CD4-positive, alpha-beta memory T cell (primary cell): ENCODE results near the gene MCM8. TPM values are rescaled to one million over a fixed set of nuclear protein-coding genes. Genes with fewer than 3 reads are reported as not detected.

Experiments
- CTCF ChIA-PET: fragments of 350-600 bp; sonication (Branson Sonifier 250); formaldehyde crosslinking; loops from one replicate; lab custom pipeline; 2021; ENCODE audit warnings: inconsistent platforms; ENCODE audit not compliant: partially characterized antibody; lab: Charles Lee
- POLR2A ChIA-PET: fragments of 350-600 bp; sonication (Branson Sonifier 250); formaldehyde crosslinking; loops from one replicate; lab custom pipeline; 2021; ENCODE audit not compliant: partially characterized antibody; lab: Charles Lee
- DNase-seq, 5 donors: peaks; one replicate each; pipeline versions ENCODE4 v3.0.0 to v3.0.0-alpha.2; 2020 to 2022; ENCODE audit warnings: mixed read lengths in 1 of 5
- H3K27ac ChIP-seq: one replicate; pipeline ENCODE4 v1.7.0; 2013; ENCODE audit warnings: low read depth, low read length
- H3K27me3 ChIP-seq: 2 replicates; pipeline ENCODE4 v1.7.0; 2013; ENCODE audit warnings: mild to moderate bottlenecking, low read length, moderate library complexity; ENCODE audit not compliant: insufficient read depth
- H3K36me3 ChIP-seq: 2 replicates; pipeline ENCODE4 v1.7.0; 2013; ENCODE audit warnings: mild to moderate bottlenecking, low read length, moderate library complexity; ENCODE audit not compliant: insufficient read depth
- H3K4me1 ChIP-seq: 2 replicates; pipeline ENCODE4 v1.7.0; 2013; ENCODE audit warnings: mild to moderate bottlenecking, low read length, moderate library complexity; ENCODE audit not compliant: insufficient read depth
- H3K4me3 ChIP-seq, 2 donors: one replicate each; pipeline ENCODE4 v1.7.0; 2013; ENCODE audit warnings: low read length in 2 of 2, mild to moderate bottlenecking in 1 of 2
- H3K9me3 ChIP-seq, 2 donors: one replicate each; pipeline ENCODE4 v1.7.0; 2013; ENCODE audit warnings: low read length in 2 of 2, control low read depth in 1 of 2; ENCODE audit not compliant: control insufficient read depth in 1 of 2
- H3K27ac Mint-ChIP-seq, 7 donors: one replicate each; pipeline ENCODE4 v1.8.0; 2020 to 2021; ENCODE audit warnings: mixed read lengths in 7 of 7, mild to moderate bottlenecking in 6 of 7, inconsistent platforms in 3 of 7, moderate library complexity in 3 of 7
- H3K27me3 Mint-ChIP-seq, 2 donors: one replicate each; pipeline ENCODE4 v1.8.0; 2020 to 2021; ENCODE audit warnings: mixed read lengths in 2 of 2
- H3K36me3 Mint-ChIP-seq, 2 donors: one replicate each; pipeline ENCODE4 v1.8.0; 2020 to 2021; ENCODE audit warnings: mixed read lengths in 2 of 2, inconsistent platforms in 1 of 2, mild to moderate bottlenecking in 1 of 2
- H3K4me1 Mint-ChIP-seq, 4 donors: one replicate each; pipeline ENCODE4 v1.8.0; 2020 to 2021; ENCODE audit warnings: mixed read lengths in 4 of 4, mild to moderate bottlenecking in 1 of 4
- H3K4me3 Mint-ChIP-seq, 8 donors: one replicate each; pipeline ENCODE4 v1.8.0; 2020 to 2021; ENCODE audit warnings: mixed read lengths in 8 of 8, mild to moderate bottlenecking in 7 of 8, moderate library complexity in 6 of 8, inconsistent platforms in 3 of 8
- H3K9me3 Mint-ChIP-seq, 8 donors: one replicate each; pipeline ENCODE4 v1.8.0; 2020 to 2021; ENCODE audit warnings: mixed read lengths in 8 of 8, mild to moderate bottlenecking in 5 of 8, inconsistent platforms in 3 of 8, moderate library complexity in 1 of 8
- intact Hi-C: fragments of 100-400 bp; cut with micrococcal nuclease; formaldehyde crosslinking; loops from one replicate; pipeline ENCODE4 v1.15.1; 2023
- polyA plus RNA-seq, 2 donors: library from polyadenylated mRNA; unstranded; fragments of 300-500 nt; fragmentation: Illumina TruSeq; gene quantifications; one replicate each; pipeline ENCODE4 v1.2.3, GENCODE V29; 2021
- total RNA-seq, 2 experiments: library from RNA; stranded (reverse); gene quantifications; one replicate each; pipeline ENCODE4 v1.2.3, GENCODE V29; 2021

MCM8 gene
- 10 to 100 TPM; 10.2 to 11.1 TPM for total RNA-seq
- polyA plus RNA-seq = under 1 TPM in 1 of 2 donors, not detected in 1; 0.78 TPM

GRCh38 chr20:5950271-5951031, at the start of gene MCM8, which contains the start of gene TRMT6:
Gene MCM8, plus strand, starts transcription at chr20:5950652. Its CDS starts 1,364 bp downstream, at chr20:5952016.
Gene TRMT6, minus strand, starts transcription at chr20:5950533. Its CDS starts 128 bp downstream, at chr20:5950405.
- Mint-ChIP-seq H3K4me1 (peaks cover 28 to 39% (median 34%) of the 10 kb centered on the region in 4 donors), H3K27ac (peak within 1 kb of the TSS; percentile 95 to 99 (median 99)), H3K4me3 (peak within 1 kb of the TSS; percentile 92 to 100 (median 98)), H3K36me3 (peaks cover 15 to 42% of the 10 kb centered on the region in 2 donors), H3K9me3 (peaks cover 0 to 5% (median 0%) of the 10 kb centered on the region in 8 donors), H3K27me3 (peaks cover 1 to 2% of the 10 kb centered on the region in 2 donors)
- Histone ChIP-seq H3K9me3 (no peaks in the 10 kb centered on the region), H3K4me3 (peak within 1 kb of the TSS; percentile 90 to 97), H3K4me1 (peaks cover 34% of the 10 kb centered on the region), H3K27ac (peak within 1 kb of the TSS; percentile 73), H3K27me3 (no peaks in the 10 kb centered on the region), H3K36me3 (peaks cover 7% of the 10 kb centered on the region)
- intact Hi-C loops = loop anchor here (1.0 to 2.0 kb wide), 5 partner anchors 53 to 421 kb away; partner anchors contain the start of gene SHLD1
- ChIA-PET CTCF (interaction anchor here (0.9 kb wide), 1 partner anchor 57 kb away, joined by 4 read pairs; no protein-coding TSS in a partner anchor), POLR2A (interaction anchor here (0.9 to 1.6 kb wide), 3 partner anchors 55 to 350 kb away, joined by 3 to 5 read pairs (median 3); no protein-coding TSS in a partner anchor)
- DNase-seq = peak; percentile 94 to 98 (median 95)

- CTCF ChIA-PET = no interaction called here
- Histone ChIP-seq H3K27me3 (no peaks in the 10 kb centered on the region), H3K27ac (no peak overlapping the region), H3K4me3 (no peak overlapping the region), H3K9me3 (no peaks in the 10 kb centered on the region), H3K4me1 (no peaks in the 10 kb centered on the region), H3K36me3 (no peaks in the 10 kb centered on the region)
- peaks cover 0 to 4% (median 0%) of the 10 kb centered on the region in 8 donors for H3K9me3 Mint-ChIP-seq
- no peak for DNase-seq
- H3K27ac Mint-ChIP-seq = no peak overlapping the region
- no peaks in the 10 kb centered on the region for H3K36me3 Mint-ChIP-seq
- peaks cover 7 to 12% of the 10 kb centered on the region in 2 donors for H3K27me3 Mint-ChIP-seq
- no peaks in the 10 kb centered on the region for H3K4me1 Mint-ChIP-seq
- intact Hi-C loops = no loop called here
- POLR2A ChIA-PET = no interaction called here
- H3K4me3 Mint-ChIP-seq = no peak overlapping the region
These were observed 49.5 kb upstream of the MCM8 start for GRCh38 chr20:5900908-5901307.

GRCh38 chr20:5908981-5909380, 41.5 kb upstream of the MCM8 start:
- POLR2A ChIA-PET = no interaction called here
- peaks cover 29 to 35% of the 10 kb centered on the region in 2 donors for H3K27me3 Mint-ChIP-seq

GRCh38 chr20:5910186-5910585, 40.3 kb upstream of the MCM8 start:
- H3K36me3 ChIP-seq = no peaks in the 10 kb centered on the region
- no peak overlapping the region for H3K27ac ChIP-seq
- H3K9me3 ChIP-seq = no peaks in the 10 kb centered on the region
- peaks cover 12% of the 10 kb centered on the region for H3K27me3 ChIP-seq
- Mint-ChIP-seq H3K36me3 (no peaks in the 10 kb centered on the region), H3K9me3 (peaks cover 0 to 4% (median 0%) of the 10 kb centered on the region in 8 donors), H3K4me1 (peaks cover 6 to 14% (median 10%) of the 10 kb centered on the region in 4 donors), H3K4me3 (peak overlapping the region in 1 of 8 donors; percentile 78), H3K27ac (no peak overlapping the region), H3K27me3 (peaks cover 29 to 35% of the 10 kb centered on the region in 2 donors)
- ChIA-PET CTCF (no interaction called here), POLR2A (no interaction called here)
- peaks cover 9% of the 10 kb centered on the region for H3K4me1 ChIP-seq
- no peak overlapping the region for H3K4me3 ChIP-seq
- intact Hi-C loops = no loop called here
- DNase-seq = no peak

More at GRCh38 chr20:5908981-5909380, 41.5 kb upstream of the MCM8 start:
- CTCF ChIA-PET = no interaction called here
- intact Hi-C loops = no loop called here
- Histone ChIP-seq H3K27ac (no peak overlapping the region), H3K36me3 (no peaks in the 10 kb centered on the region), H3K9me3 (no peaks in the 10 kb centered on the region), H3K4me3 (no peak overlapping the region), H3K27me3 (peaks cover 12% of the 10 kb centered on the region), H3K4me1 (peaks cover 9% of the 10 kb centered on the region)
- Mint-ChIP-seq H3K36me3 (no peaks in the 10 kb centered on the region), H3K4me3 (no peak overlapping the region), H3K4me1 (peaks cover 6 to 14% (median 10%) of the 10 kb centered on the region in 4 donors), H3K9me3 (peaks cover 0 to 4% (median 0%) of the 10 kb centered on the region in 8 donors), H3K27ac (no peak overlapping the region)
- no peak for DNase-seq

GRCh38 chr20:5913166-5913565, 37.3 kb upstream of the MCM8 start:
- no peak overlapping the region for H3K4me3 Mint-ChIP-seq

GRCh38 chr20:5914859-5915258, 35.6 kb upstream of the MCM8 start:
- DNase-seq = no peak
- Histone ChIP-seq H3K36me3 (no peaks in the 10 kb centered on the region), H3K27ac (no peak overlapping the region), H3K4me1 (peaks cover 20% of the 10 kb centered on the region), H3K27me3 (peaks cover 12% of the 10 kb centered on the region), H3K9me3 (no peaks in the 10 kb centered on the region), H3K4me3 (no peak overlapping the region)
- ChIA-PET POLR2A (interaction anchor here (1.2 kb wide), 1 partner anchor 72 kb away, joined by 3 read pairs; no protein-coding TSS in a partner anchor), CTCF (no interaction called here)
- peaks cover 0 to 4% (median 0%) of the 10 kb centered on the region in 8 donors for H3K9me3 Mint-ChIP-seq
- no peak overlapping the region for H3K27ac Mint-ChIP-seq
- H3K27me3 Mint-ChIP-seq = peaks cover 13 to 20% of the 10 kb centered on the region in 2 donors
- no peak overlapping the region for H3K4me3 Mint-ChIP-seq
- intact Hi-C loops = no loop called here
- peaks cover 17 to 25% (median 21%) of the 10 kb centered on the region in 4 donors for H3K4me1 Mint-ChIP-seq
- H3K36me3 Mint-ChIP-seq = no peaks in the 10 kb centered on the region

More at GRCh38 chr20:5913166-5913565, 37.3 kb upstream of the MCM8 start:
- Histone ChIP-seq H3K4me3 (no peak overlapping the region), H3K4me1 (peaks cover 9% of the 10 kb centered on the region), H3K9me3 (no peaks in the 10 kb centered on the region), H3K36me3 (no peaks in the 10 kb centered on the region), H3K27me3 (peaks cover 12% of the 10 kb centered on the region), H3K27ac (no peak overlapping the region)
- Mint-ChIP-seq H3K27me3 (peaks cover 16 to 26% of the 10 kb centered on the region in 2 donors), H3K9me3 (peaks cover 0 to 4% (median 0%) of the 10 kb centered on the region in 8 donors), H3K4me1 (peaks cover 7 to 14% (median 10%) of the 10 kb centered on the region in 4 donors), H3K36me3 (no peaks in the 10 kb centered on the region), H3K27ac (no peak overlapping the region)
- ChIA-PET CTCF (no interaction called here), POLR2A (no interaction called here)
- intact Hi-C loops = no loop called here
- no peak for DNase-seq
